ENCODE measurements around the gene CLBA1.
"Not testable (repeated sequence)": the region's sequence is repeated elsewhere in the genome, so short reads cannot be mapped to it uniquely, and the experiment has no call there.

CLBA1 gene

GRCh38 chr14:105026033-105026785 is 40.6 kb downstream of the CLBA1 start:
- H3K4me1 ChIP-seq, result 0 out of 2 replicates have a peak, but pooled peaks cover 3% of the 10 kb centered on the region
- no peak overlapping the region for H3K4me3 ChIP-seq (ENCODE audit: low read depth, low read length)
- DNase-seq, result no peak
- H3K27me3 ChIP-seq, result no peaks in the 10 kb centered on the region
- no peak for TF ChIP-seq CTCF (IDR thresholded peaks at IDR 0.05; ENCODE audit: low read depth, low read length)
- no peaks in the 10 kb centered on the region for H3K9me3 ChIP-seq
- no peaks in the 10 kb centered on the region for H3K36me3 ChIP-seq

- no peaks in the 10 kb centered on the region for H3K36me3 ChIP-seq
- no peaks in the 10 kb centered on the region for H3K27me3 ChIP-seq
- no peaks in the 10 kb centered on the region for H3K9me3 ChIP-seq
- no peak overlapping the region for H3K4me3 ChIP-seq (ENCODE audit: low read depth, low read length)
- no peaks in the 10 kb centered on the region for H3K4me1 ChIP-seq
- DNase-seq, result no peak
- TF ChIP-seq CTCF (IDR thresholded peaks at IDR 0.05; ENCODE audit: low read depth, low read length), result no peak
These were observed 41.4 kb downstream of the CLBA1 start for GRCh38 chr14:105026802-105027563.

GRCh38 chr14:105027718-105028117 is 42.1 kb downstream of the CLBA1 start:
- H3K36me3 ChIP-seq; H3K27me3 ChIP-seq; H3K9me3 ChIP-seq; H3K4me1 ChIP-seq; H3K4me3 ChIP-seq (ENCODE audit: low read depth, low read length); DNase-seq: not testable (repeated sequence)

GRCh38 chr14:105028251-105028927 is 42.8 kb downstream of the CLBA1 start:
- Histone ChIP-seq H3K27me3 (no peaks in the 10 kb centered on the region), H3K9me3 (no peaks in the 10 kb centered on the region), H3K36me3 (no peaks in the 10 kb centered on the region), H3K4me3 (ENCODE audit: low read depth, low read length) (no peak overlapping the region), H3K4me1 (no peaks in the 10 kb centered on the region)
- DNase-seq, result no peak
- TF ChIP-seq CTCF (IDR thresholded peaks at IDR 0.05; ENCODE audit: low read depth, low read length), result no peak

- H3K36me3 ChIP-seq, result no peaks in the 10 kb centered on the region
- no peaks in the 10 kb centered on the region for H3K4me1 ChIP-seq
- H3K27me3 ChIP-seq, result no peaks in the 10 kb centered on the region; the same call in 1 of the 2 replicates
- H3K9me3 ChIP-seq, result no peaks in the 10 kb centered on the region
- no peak overlapping the region for H3K4me3 ChIP-seq (ENCODE audit: low read depth, low read length)
- DNase-seq, result peak; percentile 73
- no peak for TF ChIP-seq CTCF (IDR thresholded peaks at IDR 0.05; ENCODE audit: low read depth, low read length)
These were observed 43.8 kb downstream of the CLBA1 start for GRCh38 chr14:105029402-105029801.

- no peak overlapping the region for H3K4me3 ChIP-seq (ENCODE audit: low read depth, low read length)
- H3K27me3 ChIP-seq, result no peaks in the 10 kb centered on the region; the same call in 1 of the 2 replicates
- H3K9me3 ChIP-seq, result no peaks in the 10 kb centered on the region
- no peak for TF ChIP-seq CTCF (IDR thresholded peaks at IDR 0.05; ENCODE audit: low read depth, low read length)
- DNase-seq, result no peak
- H3K36me3 ChIP-seq, result no peaks in the 10 kb centered on the region
- H3K4me1 ChIP-seq, result no peaks in the 10 kb centered on the region
These were observed 44.6 kb downstream of the CLBA1 start for GRCh38 chr14:105030194-105030593.
